Measurements from ENCODE around the gene SNX30.

SNX30 gene

DNA sequence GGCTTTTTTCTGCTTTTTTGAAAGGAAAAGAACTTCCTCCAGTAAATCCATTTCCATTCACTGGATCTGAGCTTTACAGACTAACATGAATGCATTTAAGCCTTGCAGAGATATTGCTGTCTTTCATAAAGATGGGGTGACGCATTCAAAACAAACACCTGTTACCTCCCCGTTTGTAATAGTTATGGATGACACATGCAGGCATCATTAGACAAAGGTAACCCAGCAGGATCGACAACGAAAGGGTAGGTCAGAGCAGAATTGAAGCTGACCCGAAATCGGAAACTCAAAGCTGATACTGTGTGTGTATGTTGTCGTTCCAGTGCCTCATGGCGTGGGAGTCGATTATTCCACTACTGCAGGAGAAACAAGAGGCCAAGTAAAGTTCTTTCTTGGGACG is 117.9 kb downstream of the SNX30 start:
- TF ChIP-seq, protein P1, sequence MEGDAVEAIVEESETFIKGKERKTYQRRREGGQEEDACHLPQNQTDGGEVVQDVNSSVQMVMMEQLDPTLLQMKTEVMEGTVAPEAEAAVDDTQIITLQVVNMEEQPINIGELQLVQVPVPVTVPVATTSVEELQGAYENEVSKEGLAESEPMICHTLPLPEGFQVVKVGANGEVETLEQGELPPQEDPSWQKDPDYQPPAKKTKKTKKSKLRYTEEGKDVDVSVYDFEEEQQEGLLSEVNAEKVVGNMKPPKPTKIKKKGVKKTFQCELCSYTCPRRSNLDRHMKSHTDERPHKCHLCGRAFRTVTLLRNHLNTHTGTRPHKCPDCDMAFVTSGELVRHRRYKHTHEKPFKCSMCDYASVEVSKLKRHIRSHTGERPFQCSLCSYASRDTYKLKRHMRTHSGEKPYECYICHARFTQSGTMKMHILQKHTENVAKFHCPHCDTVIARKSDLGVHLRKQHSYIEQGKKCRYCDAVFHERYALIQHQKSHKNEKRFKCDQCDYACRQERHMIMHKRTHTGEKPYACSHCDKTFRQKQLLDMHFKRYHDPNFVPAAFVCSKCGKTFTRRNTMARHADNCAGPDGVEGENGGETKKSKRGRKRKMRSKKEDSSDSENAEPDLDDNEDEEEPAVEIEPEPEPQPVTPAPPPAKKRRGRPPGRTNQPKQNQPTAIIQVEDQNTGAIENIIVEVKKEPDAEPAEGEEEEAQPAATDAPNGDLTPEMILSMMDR (IDR thresholded peaks at IDR 0.05; ENCODE audit: low read depth, low read length, missing control alignments): no peak
- in situ Hi-C loops (cut with HindIII; ENCODE audit: low sequenced_read_pairs): no loop called here
- DNase-seq (ENCODE audit: low read depth): no peak
- H3K4me3 ChIP-seq (ENCODE audit: low read depth, low read length): no peak overlapping the region

- no peak overlapping the region for H3K4me3 ChIP-seq (ENCODE audit: low read depth, low read length)
- TF ChIP-seq, protein P1 (IDR thresholded peaks at IDR 0.05; ENCODE audit: low read depth, low read length, missing control alignments): no peak
- no peak for DNase-seq (ENCODE audit: low read depth)
- in situ Hi-C loops (cut with HindIII; ENCODE audit: low sequenced_read_pairs): no loop called here
Observed at GRCh38 chr9:112869041-112869529, 118.5 kb downstream of the SNX30 start.

GRCh38 chr9:112869917-112870316 is 119.4 kb downstream of the SNX30 start:
- no peak for DNase-seq (ENCODE audit: low read depth)
- in situ Hi-C loops (cut with HindIII; ENCODE audit: low sequenced_read_pairs): no loop called here
- no peak overlapping the region for H3K4me3 ChIP-seq (ENCODE audit: low read depth, low read length)
- TF ChIP-seq, protein P1 (IDR thresholded peaks at IDR 0.05; ENCODE audit: low read depth, low read length, missing control alignments): no peak

- no peak for DNase-seq (ENCODE audit: low read depth)
- in situ Hi-C loops (cut with HindIII; ENCODE audit: low sequenced_read_pairs): no loop called here
- no peak overlapping the region for H3K4me3 ChIP-seq (ENCODE audit: low read depth, low read length)
- TF ChIP-seq, protein P1 (IDR thresholded peaks at IDR 0.05; ENCODE audit: low read depth, low read length, missing control alignments): no peak
Observed at GRCh38 chr9:112870556-112870955, 120.0 kb downstream of the SNX30 start.

GRCh38 chr9:112872019-112872418 is 121.5 kb downstream of the SNX30 start:
- in situ Hi-C loops (cut with HindIII; ENCODE audit: low sequenced_read_pairs): no loop called here
- no peak for DNase-seq (ENCODE audit: low read depth)
- TF ChIP-seq, protein P1 (IDR thresholded peaks at IDR 0.05; ENCODE audit: low read depth, low read length, missing control alignments): no peak
- H3K4me3 ChIP-seq (ENCODE audit: low read depth, low read length): no peak overlapping the region

DNA sequence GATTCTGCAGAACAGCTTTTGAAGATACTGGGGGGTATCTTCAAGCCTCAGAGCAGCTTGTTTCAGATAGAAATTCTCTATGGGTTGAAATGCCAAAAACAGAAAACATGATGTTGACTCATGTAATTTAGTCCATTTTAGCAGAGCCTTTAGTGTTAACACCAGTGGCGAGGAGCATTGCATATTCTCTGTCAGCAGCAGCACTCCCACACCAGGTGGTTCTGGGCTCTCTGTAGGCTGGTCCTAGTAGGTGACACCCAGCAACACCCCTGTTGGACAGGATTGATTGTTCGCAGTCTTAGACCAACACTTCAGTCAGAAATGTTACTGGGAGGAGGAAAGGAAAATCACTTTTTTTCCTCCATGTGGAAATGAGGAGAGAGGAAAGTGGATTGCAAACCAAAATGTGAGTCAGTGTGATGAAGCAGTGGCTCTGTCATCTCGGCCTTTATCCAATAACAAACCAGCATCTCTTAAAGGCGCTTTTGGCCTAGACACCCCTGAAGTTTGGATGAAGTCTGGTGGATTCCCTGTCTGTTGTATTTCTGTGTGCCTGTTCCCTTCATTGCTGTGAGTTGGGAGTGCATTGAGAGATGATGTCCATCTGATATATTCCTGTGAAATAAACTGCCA is 123.3 kb downstream of the SNX30 start:
- TF ChIP-seq, protein P1 (IDR thresholded peaks at IDR 0.05; ENCODE audit: low read depth, low read length, missing control alignments): no peak
- in situ Hi-C loops (cut with HindIII; ENCODE audit: low sequenced_read_pairs): no loop called here
- no peak overlapping the region for H3K4me3 ChIP-seq (ENCODE audit: low read depth, low read length)
- DNase-seq (ENCODE audit: low read depth): no peak

Data from astrocyte of the cerebellum (primary cell).